GM23338 (cell line): ENCODE data around the gene SSR4. TPM values are rescaled to one million over a fixed set of nuclear protein-coding genes. Genes with fewer than 3 reads are reported as not detected.
A peak's percentile ranks its signal among the peaks of the same experiment; 100 is the strongest.

ENCODE experiments used
- ATAC-seq: fragments of 200-7000 bp; cut with Tn5 transposase; 3 replicates; pipeline ENCODE4 v1.9.1; 2020
- DNase-seq: peaks from one replicate; pipeline ENCODE4 v3.0.0-alpha.2; 2015; ENCODE audit warnings: low spot score
- H2AFZ ChIP-seq: fragments of 200-600 bp; sonication (generic); 2 replicates; pipeline ENCODE4 v1.8.0; 2016; ENCODE audit warnings: antibody characterized with exemption, mild to moderate bottlenecking, moderate library complexity
- H3F3A ChIP-seq: fragments of 200-600 bp; sonication (generic); replicated peaks from 2 replicates; pipeline ENCODE4 v1.8.0; 2017; ENCODE audit warnings: antibody characterized with exemption, mixed run types, low read depth
- H3K27ac ChIP-seq: fragments of 200-600 bp; sonication (generic); 2 replicates; pipeline ENCODE4 v1.6.1; 2016; ENCODE audit warnings: low read depth
- H3K27me3 ChIP-seq: fragments of 200-600 bp; sonication (generic); 2 replicates; pipeline ENCODE4 v1.8.0; 2016; ENCODE audit warnings: mild to moderate bottlenecking, mixed run types, moderate library complexity; ENCODE audit not compliant: insufficient read depth
- H3K36me3 ChIP-seq: fragments of 200-600 bp; sonication (generic); 2 replicates; pipeline ENCODE4 v1.8.0; 2016; ENCODE audit warnings: mild to moderate bottlenecking; ENCODE audit not compliant: insufficient read depth
- H3K4me1 ChIP-seq: fragments of 200-600 bp; sonication (generic); 2 replicates; pipeline ENCODE4 v1.8.0; 2016; ENCODE audit warnings: mild to moderate bottlenecking, moderate library complexity; ENCODE audit not compliant: insufficient read depth
- H3K4me2 ChIP-seq: fragments of 200-600 bp; sonication (generic); 2 replicates; pipeline ENCODE4 v1.7.1; 2017; ENCODE audit warnings: mixed run types
- H3K4me3 ChIP-seq: fragments of 200-600 bp; sonication (generic); 2 replicates; pipeline ENCODE4 v1.6.1; 2016; ENCODE audit warnings: mixed run types
- H3K79me2 ChIP-seq: fragments of 200-600 bp; sonication (generic); replicated peaks from 2 replicates; pipeline ENCODE4 v1.8.0; 2017; ENCODE audit warnings: mild to moderate bottlenecking; ENCODE audit not compliant: insufficient read depth
- H3K9me2 ChIP-seq: fragments of 200-600 bp; sonication (generic); 2 replicates; pipeline ENCODE4 v1.8.0; 2017; ENCODE audit not compliant: insufficient read depth
- H4K20me1 ChIP-seq: fragments of 200-600 bp; sonication (generic); replicated peaks from 2 replicates; pipeline ENCODE4 v1.8.0; 2017; ENCODE audit warnings: mild to moderate bottlenecking; ENCODE audit not compliant: insufficient read depth
- H3K27ac Mint-ChIP-seq: 2 replicates; pipeline ENCODE4 v1.8.0; 2020; ENCODE audit warnings: inconsistent platforms, mild to moderate bottlenecking, moderate library complexity, mixed read lengths
- H3K27me3 Mint-ChIP-seq: 3 replicates; pipeline ENCODE4 v1.8.0; 2022; ENCODE audit warnings: low read depth, mild to moderate bottlenecking, moderate library complexity, mixed read lengths, inconsistent platforms; ENCODE audit not compliant: insufficient read depth, poor library complexity
- H3K36me3 Mint-ChIP-seq: 3 replicates; pipeline ENCODE4 v1.8.0; 2021; ENCODE audit warnings: low read depth, mild to moderate bottlenecking, inconsistent platforms, moderate library complexity, mixed read lengths
- H3K4me1 Mint-ChIP-seq: 3 replicates; pipeline ENCODE4 v1.8.0; 2020; ENCODE audit warnings: mild to moderate bottlenecking, inconsistent platforms, mixed read lengths
- H3K4me3 Mint-ChIP-seq: 3 replicates; pipeline ENCODE4 v1.8.0; 2021; ENCODE audit warnings: moderate library complexity, mild to moderate bottlenecking, inconsistent platforms, mixed read lengths
- H3K9me3 Mint-ChIP-seq: 3 replicates; pipeline ENCODE4 v1.8.0; 2020; ENCODE audit warnings: moderate library complexity, mild to moderate bottlenecking, inconsistent platforms, mixed read lengths
- CREB1 ChIP-seq: fragments of 250-450 bp; sonication (Bioruptor Pico); IDR thresholded peaks from 2 replicates; pipeline ENCODE4 v1.5.0; 2020; ENCODE audit warnings: low read depth, mild to moderate bottlenecking, moderate library complexity
- EZH2 ChIP-seq: fragments of 200-600 bp; sonication (generic); IDR thresholded peaks from one replicate; pipeline ENCODE4 v1.8.0; 2017; ENCODE audit warnings: antibody characterized with exemption, mild to moderate bottlenecking, low read depth; ENCODE audit not compliant: unreplicated experiment
- EZH2phosphoT487 ChIP-seq: fragments of 200-600 bp; sonication (generic); IDR thresholded peaks from one replicate; pipeline ENCODE4 v1.8.1; 2018; ENCODE audit warnings: antibody characterized with exemption; ENCODE audit not compliant: unreplicated experiment
- NANOG ChIP-seq: IDR thresholded peaks from 2 replicates; pipeline ENCODE4 v1.6.1; 2016; ENCODE audit warnings: antibody characterized with exemption, borderline replicate concordance
- POLR2AphosphoS5 ChIP-seq: IDR thresholded peaks from 2 replicates; pipeline ENCODE4 v1.6.1; 2016; ENCODE audit warnings: antibody characterized with exemption, low read depth
- STAT1 ChIP-seq: IDR thresholded peaks from one replicate; pipeline ENCODE4 v1.6.1; 2016; ENCODE audit warnings: antibody characterized with exemption; ENCODE audit not compliant: unreplicated experiment
- ZNF114 ChIP-seq: fragments of 250-450 bp; sonication (Bioruptor Pico); IDR thresholded peaks from 2 replicates; pipeline ENCODE4 v1.5.0; 2020; ENCODE audit warnings: mild to moderate bottlenecking, moderate library complexity
- ZNF331 ChIP-seq: fragments of 250-450 bp; sonication (Bioruptor Pico); IDR thresholded peaks from 2 replicates; pipeline ENCODE4 v1.5.0; 2020; ENCODE audit warnings: low read depth, mild to moderate bottlenecking, moderate library complexity
- long read RNA-seq: library from polyadenylated mRNA; unstranded; transcript quantifications from one replicate; pipeline ENCODE4 v2.0.0, GENCODE V29; 2020; ENCODE audit not compliant: unreplicated experiment
- polyA plus RNA-seq: library from polyadenylated mRNA; unstranded; fragments of >200 nt; fragmentation: Nextera tagmentation; extraction: Ambion mirVana; gene quantifications from 2 replicates; pipeline ENCODE4 v1.2.1, GENCODE V29; 2016
- total RNA-seq: library from RNA; depleted of rRNA; stranded (reverse); fragments of >200 nt; shearing (Covaris generic); gene quantifications from 2 replicates; pipeline ENCODE4 v1.2.3, GENCODE V29; 2014; rRNA removed
- TF ChIP-seq, protein P1 (sequence below): IDR thresholded peaks from 2 replicates; pipeline ENCODE4 v1.6.1; 2016; ENCODE audit warnings: antibody characterized with exemption
- TF ChIP-seq, protein P2 (sequence below), 2 experiments: fragments of 200-600 bp in 1 of 2; sonication (generic) in 1 of 2; conservative IDR thresholded peaks; 2 replicates each; pipeline versions ENCODE4 v1.5.1 to v1.6.1; 2016 to 2017; ENCODE audit warnings: antibody characterized with exemption in 2 of 2, low read depth in 2 of 2, mild to moderate bottlenecking in 2 of 2, moderate library complexity in 1 of 2
- TF ChIP-seq, protein P3 (sequence below): fragments of 250-450 bp; sonication (Bioruptor Pico); IDR thresholded peaks from 2 replicates; pipeline ENCODE4 v1.5.0; 2020; ENCODE audit warnings: mild to moderate bottlenecking, moderate library complexity
- TF ChIP-seq, protein P4 (sequence below): IDR thresholded peaks from one replicate; pipeline ENCODE4 v1.6.1; 2018; ENCODE audit warnings: antibody characterized with exemption; ENCODE audit not compliant: unreplicated experiment

Gene SSR4
- total RNA-seq (107 and 168 TPM in 2 replicates), polyA plus RNA-seq (352 and 404 TPM in 2 replicates)
- long read RNA-seq, transcript SSR4-203 (6 exons, 643 nt), result major isoform, 145 of 165 reads
- long read RNA-seq, partial matches to known transcripts, result 1 of 165 reads
- long read RNA-seq, other reads (novel, unspliced or antisense), result 13 of 165 reads

DNA sequence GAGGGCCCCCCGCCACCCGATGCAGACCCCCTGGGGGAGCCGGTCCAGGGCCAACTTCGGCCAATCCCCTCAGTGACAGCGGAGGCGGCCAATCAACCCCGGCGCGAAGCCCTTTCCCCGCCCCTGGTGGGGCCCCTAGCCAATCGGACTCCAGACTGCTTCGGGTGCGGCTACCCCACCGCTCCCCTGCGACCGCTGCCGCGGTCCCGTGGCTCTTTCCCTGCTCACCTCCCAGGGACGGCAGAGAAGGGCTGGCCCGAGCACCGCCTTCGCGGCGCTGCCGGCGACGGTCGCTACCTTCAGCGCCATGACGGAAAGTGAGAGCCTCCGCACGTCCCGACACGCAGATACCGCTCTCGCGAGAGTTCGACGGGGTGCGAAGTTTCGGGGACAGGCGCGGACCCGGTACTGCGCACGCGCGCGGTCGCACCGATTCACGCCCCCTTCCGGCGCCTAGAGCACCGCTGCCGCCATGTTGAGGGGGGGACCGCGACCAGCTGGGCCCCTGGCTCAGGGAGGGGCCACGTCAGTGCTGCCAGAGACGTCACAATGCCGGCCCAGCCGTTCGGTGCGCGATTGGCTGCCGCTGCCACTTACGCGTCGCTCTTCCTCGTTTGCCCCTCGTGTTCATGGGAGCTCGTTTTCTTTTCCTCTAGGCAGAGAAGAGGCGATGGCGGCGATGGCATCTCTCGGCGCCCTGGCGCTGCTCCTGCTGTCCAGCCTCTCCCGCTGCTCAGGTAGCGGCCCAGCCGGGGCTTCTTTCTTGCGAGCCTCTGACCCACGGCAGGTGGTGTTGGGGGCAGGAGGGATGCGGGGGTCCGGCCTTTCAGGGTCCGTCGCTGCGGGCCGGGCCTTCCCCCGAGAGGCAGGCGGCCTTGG lies at the start of gene SSR4, which contains the start of gene IDH3G:
Gene SSR4 (plus strand): TSS at position 651 of the 879 bp plus-strand sequence. CDS start 20 bp downstream, at position 671.
Gene IDH3G (minus strand): TSS at position 358 of the 879 bp plus-strand sequence. CDS start 49 bp downstream, at position 309.
- Histone ChIP-seq H3K4me1 (no peaks in the 10 kb centered on the region), H3K27me3 (no peaks in the 10 kb centered on the region), H3K79me2 (peaks cover 36% of the 10 kb centered on the region), H3K4me3 (peak within 1 kb of the TSS; percentile 77), H3K27ac (no peak within 1 kb of the TSS), H3K4me2 (peak within 1 kb of the TSS; percentile 95), H3F3A (no peaks in the 10 kb centered on the region), H2AFZ (no peak within 1 kb of the TSS), H3K36me3 (no peaks in the 10 kb centered on the region), H3K9me2 (no peaks in the 10 kb centered on the region), H4K20me1 (0 out of 2 replicates have a peak, but pooled peaks cover 3% of the 10 kb centered on the region)
- Mint-ChIP-seq H3K27ac (peak within 1 kb of the TSS; percentile 94), H3K27me3 (peaks cover 4% of the 10 kb centered on the region), H3K4me3 (peak within 1 kb of the TSS; percentile 92), H3K9me3 (no peaks in the 10 kb centered on the region), H3K36me3 (peaks cover 25% of the 10 kb centered on the region), H3K4me1 (peaks cover 17% of the 10 kb centered on the region)
- DNase-seq (peak; percentile 90), ATAC-seq (peak; percentile 86)
- TF ChIP-seq EZH2 (no peak), ZNF331 (CRISPR knock-in tag) (no peak), ZNF114 (no peak), EZH2phosphoT487 (no peak), STAT1 (no peak), POLR2AphosphoS5 (peak; percentile 63; the same call in 1 of the 2 replicates), CREB1 (peak; percentile 90), NANOG (no peak)
- TF ChIP-seq, protein P1, sequence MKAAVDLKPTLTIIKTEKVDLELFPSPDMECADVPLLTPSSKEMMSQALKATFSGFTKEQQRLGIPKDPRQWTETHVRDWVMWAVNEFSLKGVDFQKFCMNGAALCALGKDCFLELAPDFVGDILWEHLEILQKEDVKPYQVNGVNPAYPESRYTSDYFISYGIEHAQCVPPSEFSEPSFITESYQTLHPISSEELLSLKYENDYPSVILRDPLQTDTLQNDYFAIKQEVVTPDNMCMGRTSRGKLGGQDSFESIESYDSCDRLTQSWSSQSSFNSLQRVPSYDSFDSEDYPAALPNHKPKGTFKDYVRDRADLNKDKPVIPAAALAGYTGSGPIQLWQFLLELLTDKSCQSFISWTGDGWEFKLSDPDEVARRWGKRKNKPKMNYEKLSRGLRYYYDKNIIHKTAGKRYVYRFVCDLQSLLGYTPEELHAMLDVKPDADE, result peak; percentile 48; the same call in 1 of the 2 replicates
- TF ChIP-seq, protein P2, sequence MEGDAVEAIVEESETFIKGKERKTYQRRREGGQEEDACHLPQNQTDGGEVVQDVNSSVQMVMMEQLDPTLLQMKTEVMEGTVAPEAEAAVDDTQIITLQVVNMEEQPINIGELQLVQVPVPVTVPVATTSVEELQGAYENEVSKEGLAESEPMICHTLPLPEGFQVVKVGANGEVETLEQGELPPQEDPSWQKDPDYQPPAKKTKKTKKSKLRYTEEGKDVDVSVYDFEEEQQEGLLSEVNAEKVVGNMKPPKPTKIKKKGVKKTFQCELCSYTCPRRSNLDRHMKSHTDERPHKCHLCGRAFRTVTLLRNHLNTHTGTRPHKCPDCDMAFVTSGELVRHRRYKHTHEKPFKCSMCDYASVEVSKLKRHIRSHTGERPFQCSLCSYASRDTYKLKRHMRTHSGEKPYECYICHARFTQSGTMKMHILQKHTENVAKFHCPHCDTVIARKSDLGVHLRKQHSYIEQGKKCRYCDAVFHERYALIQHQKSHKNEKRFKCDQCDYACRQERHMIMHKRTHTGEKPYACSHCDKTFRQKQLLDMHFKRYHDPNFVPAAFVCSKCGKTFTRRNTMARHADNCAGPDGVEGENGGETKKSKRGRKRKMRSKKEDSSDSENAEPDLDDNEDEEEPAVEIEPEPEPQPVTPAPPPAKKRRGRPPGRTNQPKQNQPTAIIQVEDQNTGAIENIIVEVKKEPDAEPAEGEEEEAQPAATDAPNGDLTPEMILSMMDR (conservative IDR thresholded peaks at IDR 0.05; ENCODE audit: low read depth in 2 of 2), result peak in 1 of 2 experiments; percentile 19; a peak in 1 of 4 replicates
- TF ChIP-seq, protein P3, sequence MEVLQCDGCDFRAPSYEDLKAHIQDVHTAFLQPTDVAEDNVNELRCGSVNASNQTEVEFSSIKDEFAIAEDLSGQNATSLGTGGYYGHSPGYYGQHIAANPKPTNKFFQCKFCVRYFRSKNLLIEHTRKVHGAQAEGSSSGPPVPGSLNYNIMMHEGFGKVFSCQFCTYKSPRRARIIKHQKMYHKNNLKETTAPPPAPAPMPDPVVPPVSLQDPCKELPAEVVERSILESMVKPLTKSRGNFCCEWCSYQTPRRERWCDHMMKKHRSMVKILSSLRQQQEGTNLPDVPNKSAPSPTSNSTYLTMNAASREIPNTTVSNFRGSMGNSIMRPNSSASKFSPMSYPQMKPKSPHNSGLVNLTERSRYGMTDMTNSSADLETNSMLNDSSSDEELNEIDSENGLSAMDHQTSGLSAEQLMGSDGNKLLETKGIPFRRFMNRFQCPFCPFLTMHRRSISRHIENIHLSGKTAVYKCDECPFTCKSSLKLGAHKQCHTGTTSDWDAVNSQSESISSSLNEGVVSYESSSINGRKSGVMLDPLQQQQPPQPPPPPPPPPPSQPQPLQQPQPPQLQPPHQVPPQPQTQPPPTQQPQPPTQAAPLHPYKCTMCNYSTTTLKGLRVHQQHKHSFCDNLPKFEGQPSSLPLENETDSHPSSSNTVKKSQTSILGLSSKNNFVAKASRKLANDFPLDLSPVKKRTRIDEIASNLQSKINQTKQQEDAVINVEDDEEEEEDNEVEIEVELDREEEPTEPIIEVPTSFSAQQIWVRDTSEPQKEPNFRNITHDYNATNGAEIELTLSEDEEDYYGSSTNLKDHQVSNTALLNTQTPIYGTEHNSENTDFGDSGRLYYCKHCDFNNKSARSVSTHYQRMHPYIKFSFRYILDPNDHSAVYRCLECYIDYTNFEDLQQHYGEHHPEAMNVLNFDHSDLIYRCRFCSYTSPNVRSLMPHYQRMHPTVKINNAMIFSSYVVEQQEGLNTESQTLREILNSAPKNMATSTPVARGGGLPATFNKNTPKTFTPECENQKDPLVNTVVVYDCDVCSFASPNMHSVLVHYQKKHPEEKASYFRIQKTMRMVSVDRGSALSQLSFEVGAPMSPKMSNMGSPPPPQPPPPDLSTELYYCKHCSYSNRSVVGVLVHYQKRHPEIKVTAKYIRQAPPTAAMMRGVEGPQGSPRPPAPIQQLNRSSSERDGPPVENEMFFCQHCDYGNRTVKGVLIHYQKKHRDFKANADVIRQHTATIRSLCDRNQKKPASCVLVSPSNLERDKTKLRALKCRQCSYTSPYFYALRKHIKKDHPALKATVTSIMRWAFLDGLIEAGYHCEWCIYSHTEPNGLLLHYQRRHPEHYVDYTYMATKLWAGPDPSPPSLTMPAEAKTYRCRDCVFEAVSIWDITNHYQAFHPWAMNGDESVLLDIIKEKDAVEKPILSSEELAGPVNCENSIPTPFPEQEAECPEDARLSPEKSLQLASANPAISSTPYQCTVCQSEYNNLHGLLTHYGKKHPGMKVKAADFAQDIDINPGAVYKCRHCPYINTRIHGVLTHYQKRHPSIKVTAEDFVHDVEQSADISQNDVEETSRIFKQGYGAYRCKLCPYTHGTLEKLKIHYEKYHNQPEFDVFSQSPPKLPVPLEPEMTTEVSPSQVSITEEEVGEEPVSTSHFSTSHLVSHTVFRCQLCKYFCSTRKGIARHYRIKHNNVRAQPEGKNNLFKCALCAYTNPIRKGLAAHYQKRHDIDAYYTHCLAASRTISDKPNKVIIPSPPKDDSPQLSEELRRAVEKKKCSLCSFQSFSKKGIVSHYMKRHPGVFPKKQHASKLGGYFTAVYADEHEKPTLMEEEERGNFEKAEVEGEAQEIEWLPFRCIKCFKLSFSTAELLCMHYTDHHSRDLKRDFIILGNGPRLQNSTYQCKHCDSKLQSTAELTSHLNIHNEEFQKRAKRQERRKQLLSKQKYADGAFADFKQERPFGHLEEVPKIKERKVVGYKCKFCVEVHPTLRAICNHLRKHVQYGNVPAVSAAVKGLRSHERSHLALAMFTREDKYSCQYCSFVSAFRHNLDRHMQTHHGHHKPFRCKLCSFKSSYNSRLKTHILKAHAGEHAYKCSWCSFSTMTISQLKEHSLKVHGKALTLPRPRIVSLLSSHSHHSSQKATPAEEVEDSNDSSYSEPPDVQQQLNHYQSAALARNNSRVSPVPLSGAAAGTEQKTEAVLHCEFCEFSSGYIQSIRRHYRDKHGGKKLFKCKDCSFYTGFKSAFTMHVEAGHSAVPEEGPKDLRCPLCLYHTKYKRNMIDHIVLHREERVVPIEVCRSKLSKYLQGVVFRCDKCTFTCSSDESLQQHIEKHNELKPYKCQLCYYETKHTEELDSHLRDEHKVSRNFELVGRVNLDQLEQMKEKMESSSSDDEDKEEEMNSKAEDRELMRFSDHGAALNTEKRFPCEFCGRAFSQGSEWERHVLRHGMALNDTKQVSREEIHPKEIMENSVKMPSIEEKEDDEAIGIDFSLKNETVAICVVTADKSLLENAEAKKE, result no peak
- TF ChIP-seq, protein P4, sequence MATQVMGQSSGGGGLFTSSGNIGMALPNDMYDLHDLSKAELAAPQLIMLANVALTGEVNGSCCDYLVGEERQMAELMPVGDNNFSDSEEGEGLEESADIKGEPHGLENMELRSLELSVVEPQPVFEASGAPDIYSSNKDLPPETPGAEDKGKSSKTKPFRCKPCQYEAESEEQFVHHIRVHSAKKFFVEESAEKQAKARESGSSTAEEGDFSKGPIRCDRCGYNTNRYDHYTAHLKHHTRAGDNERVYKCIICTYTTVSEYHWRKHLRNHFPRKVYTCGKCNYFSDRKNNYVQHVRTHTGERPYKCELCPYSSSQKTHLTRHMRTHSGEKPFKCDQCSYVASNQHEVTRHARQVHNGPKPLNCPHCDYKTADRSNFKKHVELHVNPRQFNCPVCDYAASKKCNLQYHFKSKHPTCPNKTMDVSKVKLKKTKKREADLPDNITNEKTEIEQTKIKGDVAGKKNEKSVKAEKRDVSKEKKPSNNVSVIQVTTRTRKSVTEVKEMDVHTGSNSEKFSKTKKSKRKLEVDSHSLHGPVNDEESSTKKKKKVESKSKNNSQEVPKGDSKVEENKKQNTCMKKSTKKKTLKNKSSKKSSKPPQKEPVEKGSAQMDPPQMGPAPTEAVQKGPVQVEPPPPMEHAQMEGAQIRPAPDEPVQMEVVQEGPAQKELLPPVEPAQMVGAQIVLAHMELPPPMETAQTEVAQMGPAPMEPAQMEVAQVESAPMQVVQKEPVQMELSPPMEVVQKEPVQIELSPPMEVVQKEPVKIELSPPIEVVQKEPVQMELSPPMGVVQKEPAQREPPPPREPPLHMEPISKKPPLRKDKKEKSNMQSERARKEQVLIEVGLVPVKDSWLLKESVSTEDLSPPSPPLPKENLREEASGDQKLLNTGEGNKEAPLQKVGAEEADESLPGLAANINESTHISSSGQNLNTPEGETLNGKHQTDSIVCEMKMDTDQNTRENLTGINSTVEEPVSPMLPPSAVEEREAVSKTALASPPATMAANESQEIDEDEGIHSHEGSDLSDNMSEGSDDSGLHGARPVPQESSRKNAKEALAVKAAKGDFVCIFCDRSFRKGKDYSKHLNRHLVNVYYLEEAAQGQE, result no peak
